PC-9 (cell line): Measurements from ENCODE around the gene STK35.

Experiments used
- EZH2 ChIP-seq: fragments of 200-600 bp; sonication (generic); IDR thresholded peaks from 2 replicates; pipeline ENCODE4 v1.8.0; 2017; ENCODE audit warnings: antibody characterized with exemption, low read depth
- TF ChIP-seq, protein P1 (sequence below): fragments of 200-600 bp; sonication (generic); conservative IDR thresholded peaks from 2 replicates; pipeline ENCODE4 v1.6.1; 2017; ENCODE audit warnings: mixed run types, antibody characterized with exemption, mild to moderate bottlenecking, moderate library complexity

DNA sequence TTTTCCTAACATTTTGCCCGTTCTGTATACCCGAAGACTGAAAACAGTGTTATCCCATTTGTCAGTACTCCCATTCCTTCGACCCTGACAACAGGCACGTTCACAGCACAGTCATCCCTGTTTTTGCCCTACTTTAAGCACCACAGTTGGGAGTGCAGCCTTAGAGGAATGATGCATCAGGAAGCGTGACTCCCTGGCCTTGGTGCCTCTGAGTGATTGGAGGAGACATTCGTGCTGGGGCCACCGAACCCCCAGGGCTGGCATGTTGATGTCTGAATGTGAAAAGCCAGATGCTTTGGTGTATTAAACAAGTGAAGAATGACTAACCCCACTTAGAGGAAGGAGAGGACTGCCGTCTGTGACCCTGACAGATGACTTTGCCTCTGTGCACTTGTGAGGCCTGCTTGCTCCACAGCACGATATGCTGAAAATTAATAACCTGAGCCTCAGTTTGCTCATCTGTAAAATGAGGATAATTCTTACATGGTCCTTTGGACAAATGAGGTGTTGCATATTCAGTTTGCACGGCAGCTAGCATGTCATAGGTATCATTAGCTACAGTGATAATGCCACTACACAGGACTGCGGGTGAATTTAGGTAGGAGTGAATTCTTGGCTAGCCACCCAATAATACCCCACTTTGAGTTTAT lies 36.0 kb downstream of the STK35 start:
- TF ChIP-seq, protein P1, sequence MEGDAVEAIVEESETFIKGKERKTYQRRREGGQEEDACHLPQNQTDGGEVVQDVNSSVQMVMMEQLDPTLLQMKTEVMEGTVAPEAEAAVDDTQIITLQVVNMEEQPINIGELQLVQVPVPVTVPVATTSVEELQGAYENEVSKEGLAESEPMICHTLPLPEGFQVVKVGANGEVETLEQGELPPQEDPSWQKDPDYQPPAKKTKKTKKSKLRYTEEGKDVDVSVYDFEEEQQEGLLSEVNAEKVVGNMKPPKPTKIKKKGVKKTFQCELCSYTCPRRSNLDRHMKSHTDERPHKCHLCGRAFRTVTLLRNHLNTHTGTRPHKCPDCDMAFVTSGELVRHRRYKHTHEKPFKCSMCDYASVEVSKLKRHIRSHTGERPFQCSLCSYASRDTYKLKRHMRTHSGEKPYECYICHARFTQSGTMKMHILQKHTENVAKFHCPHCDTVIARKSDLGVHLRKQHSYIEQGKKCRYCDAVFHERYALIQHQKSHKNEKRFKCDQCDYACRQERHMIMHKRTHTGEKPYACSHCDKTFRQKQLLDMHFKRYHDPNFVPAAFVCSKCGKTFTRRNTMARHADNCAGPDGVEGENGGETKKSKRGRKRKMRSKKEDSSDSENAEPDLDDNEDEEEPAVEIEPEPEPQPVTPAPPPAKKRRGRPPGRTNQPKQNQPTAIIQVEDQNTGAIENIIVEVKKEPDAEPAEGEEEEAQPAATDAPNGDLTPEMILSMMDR = no peak
- TF ChIP-seq EZH2 = no peak
